BJ (cell line): Measurements from ENCODE around the gene BCOR. TPM values are rescaled to one million over a fixed set of nuclear protein-coding genes. Genes with fewer than 3 reads are reported as not detected.

Source experiments
- CTCF ChIA-PET: fragments of 350-600 bp; formaldehyde crosslinking; extraction: SDS; loops from one replicate; lab custom pipeline; 2021; ENCODE audit warnings: antibody characterized with exemption, inconsistent platforms; lab: Yijun Ruan, JAX
- POLR2A ChIA-PET: fragments of 300-600 bp; sonication (Branson Sonifier 250); formaldehyde crosslinking; extraction: SDS; loops from one replicate; lab custom pipeline; 2021; ENCODE audit warnings: antibody characterized with exemption; lab: Charles Lee
- DNase-seq: peaks from one replicate; pipeline ENCODE4 v3.0.0-alpha.2; 2011; ENCODE audit warnings: low read depth
- H3K27me3 ChIP-seq: 2 replicates; pipeline ENCODE4 v1.6.0; 2011; ENCODE audit warnings: low read length; ENCODE audit not compliant: control insufficient read depth, insufficient read depth
- H3K36me3 ChIP-seq: 2 replicates; pipeline ENCODE4 v1.5.1; 2011; ENCODE audit warnings: low read length; ENCODE audit not compliant: control insufficient read depth, insufficient read depth
- H3K4me3 ChIP-seq: 2 replicates; pipeline ENCODE4 v1.5.1; 2011; ENCODE audit warnings: low read depth, mild to moderate bottlenecking, control low read depth, low read length
- polyA plus RNA-seq: library from polyadenylated mRNA; depleted of rRNA; stranded (reverse); fragments of >200 nt; gene quantifications from 2 replicates; pipeline ENCODE4 v1.2.3, GENCODE V29; 2011
- TF ChIP-seq, protein P1 (sequence below): IDR thresholded peaks from 2 replicates; pipeline ENCODE4 v1.5.1; 2011; ENCODE audit warnings: low read depth, mild to moderate bottlenecking, control low read depth, inconsistent platforms, low read length, moderate library complexity; ENCODE audit not compliant: insufficient read depth

The BCOR gene
- polyA plus RNA-seq, 1 experiment: 5.6 TPM

DNA sequence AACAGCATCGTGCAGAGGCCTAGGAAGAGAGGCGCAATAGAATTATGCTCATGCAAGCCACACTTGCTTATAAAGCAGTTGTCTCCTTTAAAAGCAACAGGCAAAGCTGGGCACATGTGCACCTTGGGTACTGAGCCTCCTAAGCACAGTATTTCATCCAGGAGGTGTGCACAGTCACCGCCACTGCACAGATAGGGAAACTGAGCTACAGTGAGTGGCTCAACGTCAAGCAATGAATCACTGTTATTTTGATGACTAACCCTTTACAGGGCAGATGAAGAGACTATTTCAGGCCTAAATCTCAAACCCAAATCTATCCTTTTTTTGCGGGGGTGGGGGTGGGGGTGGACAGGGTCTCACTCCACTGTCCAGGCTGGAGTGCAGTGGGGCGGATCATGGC, 42.3 kb downstream of the BCOR start:
- no peak overlapping the region for H3K4me3 ChIP-seq
- POLR2A ChIA-PET: no interaction called here
- TF ChIP-seq, protein P1, sequence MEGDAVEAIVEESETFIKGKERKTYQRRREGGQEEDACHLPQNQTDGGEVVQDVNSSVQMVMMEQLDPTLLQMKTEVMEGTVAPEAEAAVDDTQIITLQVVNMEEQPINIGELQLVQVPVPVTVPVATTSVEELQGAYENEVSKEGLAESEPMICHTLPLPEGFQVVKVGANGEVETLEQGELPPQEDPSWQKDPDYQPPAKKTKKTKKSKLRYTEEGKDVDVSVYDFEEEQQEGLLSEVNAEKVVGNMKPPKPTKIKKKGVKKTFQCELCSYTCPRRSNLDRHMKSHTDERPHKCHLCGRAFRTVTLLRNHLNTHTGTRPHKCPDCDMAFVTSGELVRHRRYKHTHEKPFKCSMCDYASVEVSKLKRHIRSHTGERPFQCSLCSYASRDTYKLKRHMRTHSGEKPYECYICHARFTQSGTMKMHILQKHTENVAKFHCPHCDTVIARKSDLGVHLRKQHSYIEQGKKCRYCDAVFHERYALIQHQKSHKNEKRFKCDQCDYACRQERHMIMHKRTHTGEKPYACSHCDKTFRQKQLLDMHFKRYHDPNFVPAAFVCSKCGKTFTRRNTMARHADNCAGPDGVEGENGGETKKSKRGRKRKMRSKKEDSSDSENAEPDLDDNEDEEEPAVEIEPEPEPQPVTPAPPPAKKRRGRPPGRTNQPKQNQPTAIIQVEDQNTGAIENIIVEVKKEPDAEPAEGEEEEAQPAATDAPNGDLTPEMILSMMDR: no peak
- H3K27me3 ChIP-seq: no peaks in the 10 kb centered on the region
- DNase-seq: no peak
- H3K36me3 ChIP-seq: peaks cover 14% of the 10 kb centered on the region
- CTCF ChIA-PET: no interaction called here

DNA sequence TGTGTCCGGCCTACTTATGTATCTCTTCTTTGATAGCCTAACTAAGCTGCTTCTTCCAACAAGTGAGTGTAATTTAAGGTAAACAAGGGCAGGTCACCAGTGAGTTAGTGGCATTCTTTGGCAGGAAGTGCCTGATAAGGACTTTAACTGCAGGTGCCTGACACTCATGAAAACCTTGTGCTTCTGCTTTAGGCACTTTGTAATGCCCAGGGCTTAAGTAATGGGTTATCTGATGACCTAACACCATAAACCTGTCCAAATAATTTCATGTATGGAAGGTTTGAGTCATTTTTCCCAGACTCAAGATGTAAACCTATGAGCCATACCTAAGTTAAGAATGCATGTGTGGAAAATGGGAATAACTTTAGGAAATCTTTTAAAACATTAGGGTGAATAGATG, 43.0 kb downstream of the BCOR start:
- POLR2A ChIA-PET: no interaction called here
- DNase-seq: no peak
- TF ChIP-seq, protein P1: no peak
- no peak overlapping the region for H3K4me3 ChIP-seq
- peaks cover 12% of the 10 kb centered on the region for H3K36me3 ChIP-seq
- CTCF ChIA-PET: no interaction called here
- H3K27me3 ChIP-seq: no peaks in the 10 kb centered on the region

DNA sequence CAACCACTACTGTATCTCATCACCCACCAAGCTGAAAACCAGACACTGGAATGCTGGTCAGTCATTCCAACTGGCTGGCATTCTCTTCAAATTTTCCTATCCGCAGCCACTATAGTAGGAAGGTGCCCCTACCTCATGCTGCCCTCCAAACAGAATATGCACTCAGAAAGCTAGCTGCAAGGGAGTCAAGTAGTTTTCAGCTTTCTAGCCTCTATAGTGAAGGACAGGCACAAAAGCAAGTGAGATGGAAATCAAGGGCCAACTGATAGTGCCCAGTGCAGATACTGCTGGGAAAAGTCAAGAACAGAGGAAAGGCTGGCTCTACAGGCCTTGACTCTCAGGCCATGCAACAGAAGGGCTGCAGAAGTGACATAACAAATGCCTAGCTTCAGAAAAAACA, 47.2 kb downstream of the BCOR start:
- Histone ChIP-seq H3K4me3 (no peak overlapping the region), H3K27me3 (no peaks in the 10 kb centered on the region), H3K36me3 (peaks cover 17% of the 10 kb centered on the region)
- no peak for DNase-seq
- POLR2A ChIA-PET: no interaction called here
- TF ChIP-seq, protein P1: no peak
- CTCF ChIA-PET: no interaction called here

DNA sequence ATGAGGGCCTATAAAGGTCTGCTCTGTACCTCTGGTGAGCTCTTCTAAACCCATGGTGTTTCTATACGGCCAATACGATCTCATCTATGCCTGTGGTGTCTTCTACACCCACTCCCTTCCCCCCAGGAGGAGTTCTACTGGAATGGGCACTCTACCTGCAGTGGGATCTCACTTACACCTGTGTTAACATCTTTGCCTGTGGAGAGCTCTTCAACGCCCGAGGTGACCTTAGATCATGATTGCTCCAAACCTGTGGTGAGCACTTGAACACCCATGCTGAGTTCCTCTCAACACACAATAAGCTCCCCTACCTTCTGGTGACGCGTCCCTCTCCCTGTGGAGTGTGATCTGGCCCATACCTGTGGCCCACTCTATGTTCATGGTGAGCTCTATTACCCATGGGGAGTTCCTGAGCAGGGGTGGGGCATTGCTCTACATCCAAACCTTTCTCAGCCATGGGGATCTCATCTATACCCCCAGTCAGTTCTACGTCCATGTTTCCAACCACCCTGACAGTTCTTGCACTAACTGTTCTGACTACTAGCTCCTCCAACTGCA, 48.6 kb downstream of the BCOR start:
- DNase-seq: no peak
- H3K4me3 ChIP-seq: no peak overlapping the region
- TF ChIP-seq, protein P1: no peak
- H3K36me3 ChIP-seq: peaks cover 12% of the 10 kb centered on the region
- CTCF ChIA-PET: no interaction called here
- H3K27me3 ChIP-seq: no peaks in the 10 kb centered on the region
- POLR2A ChIA-PET: no interaction called here

DNA sequence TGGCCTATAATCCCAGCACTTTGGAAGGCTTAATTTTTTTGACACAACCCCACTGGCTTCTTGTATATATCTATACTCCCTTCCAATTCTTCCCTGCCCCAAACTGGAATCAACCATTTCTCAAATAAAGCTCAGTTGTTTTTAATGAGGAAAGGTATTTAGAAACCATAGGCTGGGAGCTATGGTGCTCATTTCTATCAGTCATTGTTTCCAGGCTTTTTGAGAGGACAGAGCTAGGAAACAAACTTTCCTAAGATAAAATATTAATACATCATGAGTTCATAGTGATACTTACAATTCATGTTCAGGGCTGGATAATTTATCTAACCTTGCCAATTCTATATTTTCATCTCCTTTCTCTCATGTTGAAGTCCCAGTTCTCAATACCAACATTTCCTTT, 50.3 kb downstream of the BCOR start:
- TF ChIP-seq, protein P1: no peak
- Histone ChIP-seq H3K27me3 (no peaks in the 10 kb centered on the region), H3K36me3 (peaks cover 8% of the 10 kb centered on the region), H3K4me3 (no peak overlapping the region)
- ChIA-PET POLR2A (no interaction called here), CTCF (interaction anchor here (0.6 kb wide), 1 partner anchor 138 kb away, joined by 3 read pairs; no protein-coding TSS in a partner anchor)
- no peak for DNase-seq
